GM12874 (cell line): ENCODE measurements around the gene SGCA.

Source experiments
- CTCF ChIP-seq: IDR thresholded peaks from 2 replicates; pipeline ENCODE4 v1.5.1; 2011; ENCODE audit warnings: low read depth, mild to moderate bottlenecking, control low read depth, low read length, moderate library complexity; ENCODE audit not compliant: insufficient read depth

The SGCA gene

DNA sequence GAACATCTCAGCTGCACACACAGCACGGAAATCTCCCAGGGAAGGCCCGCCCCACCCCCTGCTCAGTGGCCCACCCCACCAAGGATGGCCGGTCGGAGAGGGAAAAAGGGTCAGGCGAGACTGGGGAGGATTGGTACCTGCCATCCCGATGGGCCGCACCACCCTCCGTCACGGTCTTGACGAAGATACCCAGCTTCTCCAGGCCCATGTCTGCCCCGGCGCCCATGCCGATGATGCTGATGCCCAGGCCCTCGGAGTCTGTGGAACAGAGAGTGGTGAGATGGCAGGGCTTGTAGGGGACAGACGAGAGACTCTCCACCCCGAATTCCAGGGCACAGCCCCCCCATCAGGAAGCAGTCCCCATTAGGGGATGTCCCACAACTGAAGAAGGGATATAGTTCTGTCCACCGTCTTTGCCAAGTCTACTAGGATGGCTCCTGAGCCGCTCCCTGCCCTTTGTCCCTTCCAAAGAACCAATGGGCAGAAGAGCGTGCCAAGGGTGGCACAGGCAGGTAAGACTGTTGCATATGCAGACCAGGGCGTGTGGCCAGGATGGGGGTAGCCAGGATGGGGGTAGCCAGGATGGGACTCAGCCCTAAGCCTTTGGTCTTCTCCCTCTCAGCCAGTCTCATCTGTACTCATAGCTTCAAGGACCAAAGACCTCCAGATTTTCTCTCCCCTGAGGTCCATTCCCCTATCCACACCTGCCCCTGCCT lies 22.2 kb upstream of the SGCA start:
- TF ChIP-seq CTCF: no peak

DNA sequence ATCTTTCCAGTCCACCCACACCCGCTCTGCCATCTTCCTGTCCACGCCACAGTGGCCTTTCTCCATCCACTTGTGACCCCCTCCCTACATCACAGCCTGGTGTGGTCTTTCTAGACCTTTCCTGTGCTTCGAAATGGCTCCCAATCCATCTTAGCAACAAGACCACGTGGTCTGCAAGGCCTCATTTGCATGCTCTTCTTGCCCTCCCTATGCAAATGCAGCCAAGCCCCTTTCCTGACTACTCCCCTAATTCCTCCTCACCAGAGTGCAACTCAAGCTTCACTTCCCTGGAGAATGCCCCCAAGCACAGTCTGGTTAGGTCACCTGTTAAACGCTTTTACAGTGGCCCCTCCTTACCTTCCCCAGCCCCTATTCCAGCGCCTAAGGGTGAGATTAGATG lies 21.4 kb upstream of the SGCA start:
- TF ChIP-seq CTCF: no peak

- TF ChIP-seq CTCF: no peak
These were observed 20.8 kb upstream of the SGCA start for GRCh38 chr17:50144845-50145531.

DNA sequence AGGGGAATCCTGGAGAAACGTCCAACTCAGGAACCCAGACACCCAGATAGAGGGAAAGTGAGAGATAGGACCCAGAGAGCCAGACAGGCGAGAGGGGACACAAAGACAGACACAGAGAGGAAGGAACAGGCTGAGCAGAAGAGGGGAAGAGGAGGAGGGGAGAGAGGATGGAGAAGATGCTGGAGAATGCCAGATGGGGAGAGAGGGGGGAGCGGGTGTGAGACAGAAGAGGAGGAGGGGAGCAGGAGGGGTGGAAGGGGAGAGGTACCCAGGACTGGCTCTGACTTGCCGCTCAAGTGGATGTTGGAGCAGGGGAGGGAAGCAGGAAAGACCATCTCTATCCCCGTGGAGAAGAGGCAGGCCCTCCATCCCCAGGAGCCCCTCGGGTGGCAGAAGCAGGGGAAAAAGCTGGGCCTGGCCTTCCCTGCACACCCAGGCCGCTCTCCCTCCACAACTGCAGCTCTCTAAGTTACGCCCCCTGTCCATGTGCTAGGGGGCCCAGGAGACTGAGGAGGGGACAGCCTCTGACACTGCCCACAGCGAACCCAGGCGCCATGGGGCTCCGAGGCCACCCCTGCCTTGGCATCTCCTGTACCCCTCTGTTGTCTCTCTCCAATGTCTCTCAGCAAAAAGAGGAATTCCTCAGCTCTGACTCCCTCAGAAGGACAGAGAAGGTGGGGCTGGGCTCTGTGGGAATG lies 20.1 kb upstream of the SGCA start:
- no peak for TF ChIP-seq CTCF

- TF ChIP-seq CTCF: peak; percentile 26; the same call in 1 of the 2 replicates
These were observed 19.4 kb upstream of the SGCA start for GRCh38 chr17:50146230-50146926.

DNA sequence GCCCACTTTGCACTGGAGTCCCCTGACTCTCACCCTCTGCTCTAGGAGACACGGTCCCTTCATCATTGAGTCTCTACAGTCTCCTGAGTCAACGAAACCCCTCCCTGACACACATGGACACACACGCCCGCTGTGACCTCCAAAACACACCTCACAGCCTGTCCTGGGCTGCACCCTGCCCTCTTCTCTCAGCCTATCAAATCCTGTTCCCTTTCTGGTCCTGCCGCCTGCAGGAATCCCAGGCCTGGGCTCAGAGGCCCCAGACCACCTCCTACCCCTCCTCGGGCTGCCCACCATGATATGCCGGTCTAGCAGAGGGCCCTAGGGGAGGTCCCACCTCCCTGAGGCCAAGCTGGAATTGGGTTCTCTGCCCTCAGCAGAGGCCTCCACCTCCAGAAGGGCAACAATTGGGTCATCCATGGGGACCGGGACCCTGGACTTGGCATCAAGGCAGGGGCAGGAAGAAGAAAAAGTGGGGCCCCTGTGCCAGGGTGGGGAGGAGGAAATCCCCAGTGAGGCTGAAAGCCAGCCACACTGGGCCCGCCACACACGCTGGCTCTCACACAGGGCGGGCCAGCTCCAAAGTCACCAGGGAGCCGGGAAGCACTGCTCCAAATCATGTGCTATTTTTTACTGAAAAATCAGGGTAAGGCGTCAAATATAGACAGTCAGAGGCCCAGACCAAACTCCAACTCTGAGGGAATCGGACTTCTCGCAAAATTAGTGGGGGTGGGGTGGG lies 18.7 kb upstream of the SGCA start:
- TF ChIP-seq CTCF: no peak
